Fibroblast of the aortic adventitia (primary cell): ENCODE measurements around the gene ARL13B. TPM values are rescaled to one million over a fixed set of nuclear protein-coding genes. Genes with fewer than 3 reads are reported as not detected.

Source experiments
- DNase-seq: peaks from one replicate; pipeline ENCODE4 v3.0.0-alpha.2; 2010; ENCODE audit warnings: low read depth
- H3K4me3 ChIP-seq: 2 replicates; pipeline ENCODE4 v1.5.1; 2011; ENCODE audit warnings: low read depth, mild to moderate bottlenecking, control low read depth, low read length, moderate library complexity
- total RNA-seq: library from RNA; depleted of rRNA; stranded (reverse); fragments of >200 nt; gene quantifications from 2 replicates; pipeline ENCODE4 v1.2.3, GENCODE V29; 2012; ENCODE audit warnings: low replicate concordance
- TF ChIP-seq, protein P1 (sequence below): IDR thresholded peaks from 2 replicates; pipeline ENCODE4 v1.5.1; 2011; ENCODE audit warnings: mild to moderate bottlenecking, low read length, control low read depth, inconsistent platforms; ENCODE audit not compliant: insufficient read depth

Gene ARL13B
- total RNA-seq, 1 donor = 16.4 TPM

DNA sequence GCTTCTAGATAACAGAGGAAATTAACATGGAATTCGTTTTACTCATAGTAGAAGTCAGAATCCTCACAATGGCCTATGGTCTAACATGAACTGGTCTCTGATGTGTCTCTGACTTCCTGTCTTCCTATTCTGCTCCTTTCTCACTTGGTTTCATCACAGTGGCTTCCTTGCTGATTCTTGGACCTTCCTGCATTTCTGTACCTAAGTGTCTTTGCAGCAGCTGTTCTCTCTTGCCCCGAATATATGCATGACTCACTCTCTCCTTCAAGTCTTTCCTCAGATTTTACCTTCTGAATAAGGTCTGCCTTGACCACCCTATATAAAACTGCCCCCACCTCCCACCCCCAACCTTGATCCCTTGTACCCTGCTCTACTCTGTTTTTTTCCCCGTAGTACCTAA is 14.1 kb downstream of the ARL13B start:
- DNase-seq = no peak
- TF ChIP-seq, protein P1, sequence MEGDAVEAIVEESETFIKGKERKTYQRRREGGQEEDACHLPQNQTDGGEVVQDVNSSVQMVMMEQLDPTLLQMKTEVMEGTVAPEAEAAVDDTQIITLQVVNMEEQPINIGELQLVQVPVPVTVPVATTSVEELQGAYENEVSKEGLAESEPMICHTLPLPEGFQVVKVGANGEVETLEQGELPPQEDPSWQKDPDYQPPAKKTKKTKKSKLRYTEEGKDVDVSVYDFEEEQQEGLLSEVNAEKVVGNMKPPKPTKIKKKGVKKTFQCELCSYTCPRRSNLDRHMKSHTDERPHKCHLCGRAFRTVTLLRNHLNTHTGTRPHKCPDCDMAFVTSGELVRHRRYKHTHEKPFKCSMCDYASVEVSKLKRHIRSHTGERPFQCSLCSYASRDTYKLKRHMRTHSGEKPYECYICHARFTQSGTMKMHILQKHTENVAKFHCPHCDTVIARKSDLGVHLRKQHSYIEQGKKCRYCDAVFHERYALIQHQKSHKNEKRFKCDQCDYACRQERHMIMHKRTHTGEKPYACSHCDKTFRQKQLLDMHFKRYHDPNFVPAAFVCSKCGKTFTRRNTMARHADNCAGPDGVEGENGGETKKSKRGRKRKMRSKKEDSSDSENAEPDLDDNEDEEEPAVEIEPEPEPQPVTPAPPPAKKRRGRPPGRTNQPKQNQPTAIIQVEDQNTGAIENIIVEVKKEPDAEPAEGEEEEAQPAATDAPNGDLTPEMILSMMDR = no peak
- H3K4me3 ChIP-seq = no peak overlapping the region

DNA sequence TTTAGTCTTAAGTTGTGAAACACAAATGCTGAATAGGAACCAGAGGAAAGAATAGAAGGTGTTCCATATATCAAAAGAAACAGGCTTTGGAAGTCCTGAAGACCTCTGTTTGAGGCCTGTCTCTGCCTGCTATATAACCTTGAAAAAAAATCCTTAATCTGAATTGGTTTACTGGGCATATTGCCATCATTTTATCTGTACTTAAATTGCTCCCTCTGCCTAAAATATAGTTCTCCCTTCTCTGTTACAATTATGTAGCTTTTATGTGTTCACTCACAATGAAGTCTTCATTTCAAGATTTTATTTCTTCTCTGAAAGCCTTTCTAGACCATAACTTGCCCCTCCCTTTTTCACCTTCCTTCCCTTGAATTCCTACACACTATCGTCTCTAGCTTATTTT is 21.2 kb downstream of the ARL13B start:
- TF ChIP-seq, protein P1 = no peak
- H3K4me3 ChIP-seq = no peak overlapping the region
- DNase-seq = peak; percentile 41

DNA sequence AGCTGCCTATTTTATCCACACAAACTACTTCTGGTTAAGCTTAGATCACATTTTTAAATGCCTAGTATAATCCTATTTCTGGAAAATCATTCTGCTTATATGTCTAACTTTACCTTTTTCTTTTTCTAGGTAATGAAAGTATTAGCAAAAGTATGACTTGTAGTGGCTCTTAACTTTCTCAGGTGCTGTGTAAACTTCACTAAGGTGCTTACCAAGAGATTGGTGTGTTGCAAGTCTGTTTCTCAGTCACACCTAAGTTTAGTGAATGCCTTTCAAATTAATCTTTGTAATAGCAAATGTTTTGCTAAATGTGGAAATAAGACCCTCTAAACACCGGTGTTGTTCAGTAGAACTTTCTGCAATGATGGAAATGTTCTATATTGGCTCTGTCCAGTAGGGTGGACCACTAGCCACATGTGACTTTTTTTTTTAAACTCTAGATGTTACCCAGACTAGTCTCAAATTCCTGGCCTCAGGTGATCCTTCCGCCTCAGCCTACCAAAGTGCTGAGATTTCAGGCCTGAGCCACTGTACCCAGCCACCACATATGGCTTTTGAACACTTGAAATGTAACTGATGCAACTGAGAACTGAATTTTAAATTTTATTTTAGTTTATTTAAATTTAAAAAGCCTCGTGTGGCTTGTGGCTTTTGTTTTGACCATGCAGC is 22.0 kb downstream of the ARL13B start:
- TF ChIP-seq, protein P1 = no peak
- no peak for DNase-seq
- H3K4me3 ChIP-seq = no peak overlapping the region

DNA sequence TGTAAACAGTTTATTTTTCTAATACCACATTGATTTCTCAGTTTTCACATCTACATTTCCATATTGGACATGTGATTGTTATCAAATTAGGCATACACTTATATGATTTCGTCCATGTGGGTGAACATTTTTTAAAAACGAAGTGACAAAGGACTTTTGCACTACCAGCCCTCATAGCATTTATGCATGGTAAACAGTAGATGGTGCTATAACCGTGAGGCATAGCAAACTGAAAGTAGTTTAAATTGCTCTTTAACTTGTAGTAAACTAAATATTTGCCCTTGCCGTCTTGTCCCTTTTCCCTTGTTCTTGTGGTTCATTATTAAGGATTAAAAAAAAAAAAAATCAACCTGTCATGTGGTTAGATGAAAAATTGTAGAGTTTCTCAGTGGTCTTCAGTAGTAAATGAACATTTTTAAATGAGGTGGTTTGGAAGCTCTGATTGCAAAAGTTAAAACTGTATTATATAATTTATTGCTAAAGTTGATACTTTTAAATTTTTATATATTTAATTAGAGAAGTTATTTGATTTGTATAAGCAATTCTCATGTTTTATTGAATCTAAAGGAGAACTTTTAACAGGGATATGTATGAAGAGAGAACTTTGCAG is 24.5 kb downstream of the ARL13B start:
- TF ChIP-seq, protein P1 = peak; percentile 89
- DNase-seq = peak; percentile 88
- peak overlapping the region; percentile 31 for H3K4me3 ChIP-seq

DNA sequence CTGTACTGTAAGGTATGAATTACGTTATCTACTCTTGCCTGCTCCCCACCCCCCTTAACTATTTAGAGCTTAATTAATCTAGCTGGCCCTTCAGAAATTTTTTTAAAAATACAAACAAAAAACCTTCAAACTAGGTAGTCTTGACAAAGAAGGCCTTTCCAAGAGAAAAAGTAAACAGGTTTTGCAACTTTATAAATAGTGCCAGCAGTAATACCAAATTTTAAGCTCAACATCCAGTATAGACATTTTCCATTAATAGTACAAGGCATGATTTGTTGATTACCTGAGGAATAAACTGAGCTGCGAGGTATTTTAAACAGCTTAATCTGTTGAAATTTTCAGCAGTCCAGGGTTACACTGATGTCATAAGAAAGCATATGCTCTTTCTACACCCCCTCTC is 28.3 kb downstream of the ARL13B start:
- H3K4me3 ChIP-seq = no peak overlapping the region
- no peak for DNase-seq
- TF ChIP-seq, protein P1 = no peak

DNA sequence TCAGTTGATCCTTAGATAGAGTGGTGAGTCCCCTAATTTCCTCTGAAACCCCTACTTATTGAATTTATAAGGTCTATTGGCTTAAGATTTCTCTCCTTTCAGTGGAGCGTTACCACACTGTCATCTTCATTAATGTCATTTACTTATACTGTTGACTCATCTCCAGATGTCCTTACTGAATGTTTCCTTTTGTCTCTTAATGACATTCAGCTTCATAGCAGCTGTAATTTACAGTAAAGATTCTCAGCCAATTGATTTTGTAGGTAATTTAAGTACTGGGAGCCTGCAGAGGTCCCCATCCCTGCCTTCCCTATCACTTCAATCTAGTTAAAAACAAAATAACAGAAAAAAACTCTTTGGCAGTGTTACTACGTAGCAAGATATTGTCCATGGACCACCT is 29.7 kb downstream of the ARL13B start:
- TF ChIP-seq, protein P1 = no peak

DNA sequence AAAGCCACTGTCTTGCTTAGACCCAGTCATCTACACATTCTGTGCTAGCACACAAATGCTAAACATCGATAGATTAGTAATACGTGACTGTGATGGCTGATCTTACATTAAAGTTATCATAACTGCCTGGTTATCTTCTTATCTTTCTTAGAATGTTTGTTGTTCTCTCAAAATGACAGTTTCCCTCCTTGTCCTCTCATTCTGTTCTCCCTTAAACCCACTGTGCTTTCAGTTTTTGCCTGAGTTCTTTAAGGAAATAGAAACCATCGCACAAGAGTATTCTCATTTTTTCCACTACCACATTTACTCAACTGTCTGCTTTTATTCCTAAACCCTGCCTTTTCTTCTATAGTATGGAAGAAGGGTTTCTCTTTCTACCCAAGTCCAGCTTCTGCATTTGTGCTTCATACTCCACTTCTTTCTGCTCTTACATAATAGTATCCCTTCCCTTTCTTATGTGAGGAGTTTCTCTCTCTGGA is 31.3 kb downstream of the ARL13B start:
- TF ChIP-seq, protein P1 = no peak
- DNase-seq = no peak
- no peak overlapping the region for H3K4me3 ChIP-seq

More for the DNA sequence above, 29.7 kb downstream of the ARL13B start:
- H3K4me3 ChIP-seq = no peak overlapping the region
- DNase-seq = no peak
